ENCODE results near the gene OR1B1. TPM values are rescaled to one million over a fixed set of nuclear protein-coding genes. Genes with fewer than 3 reads are reported as not detected.
"Not testable (repeated sequence)": the region's sequence is repeated elsewhere in the genome, so short reads cannot be mapped to it uniquely, and the experiment has no call there.

Gene OR1B1
- not detected in 2 replicates for total RNA-seq (2014; rRNA removed; shearing (Covaris generic))

DNA sequence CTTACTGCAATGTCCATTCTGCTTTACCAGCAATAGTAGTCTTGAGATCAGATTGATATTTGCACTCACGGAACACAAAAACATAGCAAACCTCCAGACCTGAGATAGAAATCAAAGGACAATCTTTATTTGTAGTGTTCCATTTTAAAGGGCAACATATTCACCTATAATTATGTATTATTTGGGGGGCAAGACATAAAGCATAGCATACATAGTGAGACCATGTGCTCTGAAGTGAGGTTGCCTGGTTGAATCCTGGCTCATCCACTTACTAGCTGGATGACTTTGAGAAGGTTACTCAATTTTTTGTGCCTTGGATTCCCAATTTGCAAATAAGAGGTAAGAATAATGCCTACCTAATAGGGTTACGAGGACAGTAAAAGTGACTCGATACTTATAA is at the start of gene OR1B1:
TSS of gene OR1B1 (minus strand) at position 101 of the 400 bp plus-strand sequence.
- DNase-seq (ENCODE audit: low spot score), result no peak
- in situ Hi-C loops (cut with HindIII; ENCODE audit: low sequenced_read_pairs), result no loop called here

DNA sequence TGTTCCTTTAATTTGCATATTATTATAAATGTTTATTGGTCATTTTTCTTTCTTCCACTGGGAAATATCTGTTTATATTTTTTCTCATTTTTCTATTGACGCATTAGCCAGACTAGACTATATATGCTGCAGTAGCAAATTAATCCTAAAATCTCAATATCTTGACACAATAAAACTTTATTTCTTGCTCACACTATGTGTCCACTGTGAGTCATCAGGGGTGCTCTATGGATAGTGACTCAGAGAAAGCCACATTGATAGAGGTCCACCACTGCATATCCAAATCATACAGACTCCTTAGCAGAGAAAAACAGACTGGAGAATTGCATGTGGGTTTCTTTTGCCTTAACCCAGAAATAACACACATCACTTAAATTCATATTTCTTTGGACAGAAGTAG is 38.3 kb upstream of the OR1B1 start:
- no peak for DNase-seq (ENCODE audit: low spot score)
- in situ Hi-C loops (cut with HindIII; ENCODE audit: low sequenced_read_pairs), result no loop called here

DNA sequence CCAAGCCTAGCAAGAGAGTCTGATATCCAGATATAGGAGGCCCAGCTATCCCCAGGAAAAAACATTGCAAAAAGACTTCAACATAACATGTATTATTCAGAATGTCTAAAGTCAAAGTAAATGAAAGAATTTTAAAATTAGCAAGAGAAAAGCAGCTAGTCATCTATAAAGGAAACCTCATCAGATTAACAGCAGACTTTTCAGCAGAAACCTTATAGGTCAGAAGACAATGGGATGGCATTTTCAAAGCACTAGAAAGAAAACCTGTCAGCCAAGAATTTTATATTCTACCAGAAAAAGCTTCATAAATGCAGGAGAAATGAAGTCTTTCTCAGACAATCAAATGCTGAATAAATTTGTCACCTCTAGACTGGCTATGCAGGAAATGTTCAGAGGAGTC is 27.4 kb upstream of the OR1B1 start:
- in situ Hi-C loops (cut with HindIII; ENCODE audit: low sequenced_read_pairs), result no loop called here
- no peak for DNase-seq (ENCODE audit: low spot score)

DNA sequence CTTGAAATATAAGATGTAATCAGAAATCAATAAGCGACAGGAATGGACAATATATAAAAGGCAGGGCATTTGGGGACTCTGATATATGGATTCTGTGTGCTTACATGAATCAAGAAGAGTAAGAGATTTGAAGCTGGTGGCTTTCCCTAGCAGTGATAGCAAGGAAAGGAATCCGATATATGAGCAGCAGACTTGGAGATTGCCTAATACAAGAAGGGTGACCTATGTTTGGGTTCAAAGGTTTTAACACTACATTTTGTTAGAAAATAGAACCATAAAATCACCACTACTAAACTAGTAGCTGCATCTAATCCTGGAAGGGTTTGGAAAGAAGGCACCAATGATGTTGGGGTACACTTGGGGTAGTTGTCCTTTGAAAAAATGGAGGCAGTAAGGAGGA is 15.1 kb upstream of the OR1B1 start:
- no peak for DNase-seq (ENCODE audit: low spot score)
- in situ Hi-C loops (cut with HindIII; ENCODE audit: low sequenced_read_pairs), result no loop called here

DNA sequence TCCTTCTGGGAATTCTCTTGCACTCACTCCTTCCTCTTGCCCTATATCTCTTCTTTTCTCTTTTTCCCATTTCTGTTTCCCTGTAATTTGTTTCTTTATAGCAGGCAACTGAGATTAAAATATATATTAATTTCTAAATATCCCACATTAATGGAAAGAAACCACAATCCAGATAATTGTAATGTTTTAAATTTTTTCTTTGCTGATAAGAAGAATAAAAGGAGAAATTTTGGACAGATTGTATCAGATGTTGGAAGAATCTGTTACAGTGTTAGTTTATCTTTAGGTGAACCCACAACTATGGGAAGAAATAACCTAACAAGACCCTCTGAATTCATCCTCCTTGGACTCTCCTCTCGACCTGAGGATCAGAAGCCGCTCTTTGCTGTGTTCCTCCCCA is 4.0 kb upstream of the OR1B1 start, which contains the start of gene OR1L1:
TSS of gene OR1L1 (plus strand) at position 301 of the 400 bp plus-strand sequence. CDS start at position 301, 0 bp downstream.
- in situ Hi-C loops (cut with HindIII; ENCODE audit: low sequenced_read_pairs), result no loop called here
- no peak for DNase-seq (ENCODE audit: low spot score)

DNA sequence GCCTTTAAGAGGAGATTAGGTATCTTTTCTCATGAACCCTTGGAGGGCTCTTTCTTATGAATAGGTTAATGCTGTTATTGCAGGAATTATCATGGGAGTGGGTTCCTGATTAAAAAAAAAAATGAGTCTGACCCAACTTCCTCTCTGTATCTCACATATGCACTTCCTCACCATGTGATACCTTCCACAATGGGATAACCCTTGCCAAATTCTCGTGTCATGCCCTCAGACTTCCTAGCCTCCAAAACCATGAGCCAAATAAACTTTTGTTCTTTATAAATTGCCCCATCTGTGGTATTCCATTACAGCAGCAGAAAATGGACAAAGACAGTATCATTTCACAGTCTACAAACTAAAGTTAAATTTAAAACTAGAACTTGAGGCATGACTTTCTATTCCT is 1.0 kb downstream of the OR1B1 start:
- in situ Hi-C loops (cut with HindIII; ENCODE audit: low sequenced_read_pairs), result no loop called here
- no peak for DNase-seq (ENCODE audit: low spot score)

DNA sequence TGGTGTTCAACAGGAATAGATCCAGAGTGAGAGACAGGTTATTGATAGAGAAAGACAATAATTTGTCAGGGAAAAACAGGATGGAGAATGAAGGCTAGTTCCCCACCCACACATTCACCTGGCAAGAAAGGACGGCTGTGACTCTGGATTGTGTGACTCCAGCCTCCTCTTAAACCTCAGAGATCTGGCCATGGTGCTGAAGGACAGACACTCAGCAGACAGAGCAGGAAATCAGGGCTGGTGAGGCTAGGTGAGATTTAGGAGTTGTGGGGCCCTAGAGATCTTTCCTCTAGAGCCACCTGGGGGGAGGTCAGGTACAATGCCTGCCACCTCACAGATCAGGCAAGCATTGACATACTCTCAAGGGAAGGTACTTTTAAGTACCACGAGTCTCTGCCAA is 15.2 kb downstream of the OR1B1 start:
- in situ Hi-C loops (cut with HindIII; ENCODE audit: low sequenced_read_pairs), result no loop called here
- no peak for DNase-seq (ENCODE audit: low spot score)

DNA sequence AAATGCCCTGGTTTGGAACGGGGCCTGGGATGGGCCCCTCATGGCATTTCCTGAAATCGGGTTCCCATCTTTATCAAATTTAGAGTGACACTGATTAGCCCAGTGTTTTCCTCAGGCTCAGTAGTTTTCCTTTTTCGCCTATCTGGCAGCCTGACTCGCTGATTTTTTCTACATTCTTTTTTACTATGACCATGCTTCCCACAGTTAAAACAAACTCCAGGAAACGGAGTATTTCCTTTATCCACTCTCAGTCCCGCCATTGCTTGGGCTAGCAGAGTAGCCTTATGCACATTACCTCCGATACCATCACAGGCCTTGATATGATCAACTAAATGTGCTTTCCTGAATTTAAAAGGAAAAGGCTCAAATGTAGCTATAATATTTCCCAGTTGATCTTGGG is 37.4 kb downstream of the OR1B1 start:
- in situ Hi-C loops (cut with HindIII; ENCODE audit: low sequenced_read_pairs), result no loop called here
- no peak for DNase-seq (ENCODE audit: low spot score)

DNA sequence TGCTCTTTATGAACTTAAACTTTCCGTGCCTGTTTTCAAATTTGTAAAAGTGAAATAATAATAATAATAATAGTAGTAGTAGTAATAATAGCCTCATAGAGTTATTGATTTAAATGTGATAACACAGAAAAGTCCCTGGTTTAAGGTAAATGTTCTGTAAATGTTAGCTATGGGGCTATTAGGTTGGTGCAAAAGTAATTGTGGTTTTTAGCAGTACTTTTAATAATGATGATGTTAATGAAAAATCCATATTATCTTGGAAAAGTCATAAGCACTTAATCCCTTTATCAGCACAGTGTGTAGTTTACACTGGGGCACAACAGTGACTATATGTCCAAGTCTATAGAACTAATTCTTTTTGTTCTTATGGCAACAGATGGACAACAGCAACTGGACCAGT is 43.1 kb downstream of the OR1B1 start, which contains the start of gene OR1Q1:
TSS of gene OR1Q1 (plus strand) at position 377 of the 400 bp plus-strand sequence. CDS start at position 377, 0 bp downstream.
- in situ Hi-C loops (cut with HindIII; ENCODE audit: low sequenced_read_pairs), result no loop called here
- DNase-seq (ENCODE audit: low spot score), result no peak

DNA sequence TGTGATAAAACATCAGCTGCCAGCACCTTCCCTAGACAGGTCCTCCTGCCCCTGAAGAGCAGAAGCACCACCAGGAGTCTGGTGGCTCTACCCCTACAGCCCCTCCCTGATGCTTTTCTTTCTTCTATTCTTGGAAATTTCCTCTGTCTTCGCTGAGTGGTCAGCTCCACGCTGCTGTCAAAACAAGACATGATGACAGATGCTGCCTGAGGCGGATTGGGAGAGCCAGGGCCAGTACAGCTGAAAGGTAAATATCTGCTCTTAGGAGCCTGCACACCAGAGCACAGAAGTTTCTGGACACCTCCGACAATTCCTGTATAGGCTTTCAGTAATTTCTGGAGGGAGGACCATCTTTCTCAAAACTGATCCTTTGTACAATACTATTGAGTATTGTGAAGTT is 47.6 kb downstream of the OR1B1 start:
- DNase-seq (ENCODE audit: low spot score), result no peak
- in situ Hi-C loops (cut with HindIII; ENCODE audit: low sequenced_read_pairs), result no loop called here

DNA sequence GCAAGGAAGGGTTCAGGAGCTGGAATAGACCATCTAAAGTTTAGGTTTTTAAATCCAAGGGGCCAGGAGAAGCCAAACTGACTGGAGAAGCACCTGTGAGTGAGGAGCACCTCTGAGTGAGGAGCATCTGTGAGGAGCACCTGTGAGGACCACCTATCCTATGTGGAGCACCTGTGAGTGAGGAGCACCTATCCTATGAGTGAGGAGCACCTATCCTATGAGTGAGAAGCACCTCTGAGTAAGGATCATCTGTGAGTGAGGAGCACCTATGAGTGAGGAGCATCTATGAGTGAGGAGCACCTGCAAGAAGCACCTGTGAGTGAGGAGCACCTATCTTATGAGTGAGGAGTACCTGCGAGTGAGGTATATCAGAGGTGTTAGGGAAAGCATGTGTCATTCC is 50.8 kb downstream of the OR1B1 start:
- DNase-seq (ENCODE audit: low spot score), result no peak
- in situ Hi-C loops (cut with HindIII; ENCODE audit: low sequenced_read_pairs), result no loop called here

DNA sequence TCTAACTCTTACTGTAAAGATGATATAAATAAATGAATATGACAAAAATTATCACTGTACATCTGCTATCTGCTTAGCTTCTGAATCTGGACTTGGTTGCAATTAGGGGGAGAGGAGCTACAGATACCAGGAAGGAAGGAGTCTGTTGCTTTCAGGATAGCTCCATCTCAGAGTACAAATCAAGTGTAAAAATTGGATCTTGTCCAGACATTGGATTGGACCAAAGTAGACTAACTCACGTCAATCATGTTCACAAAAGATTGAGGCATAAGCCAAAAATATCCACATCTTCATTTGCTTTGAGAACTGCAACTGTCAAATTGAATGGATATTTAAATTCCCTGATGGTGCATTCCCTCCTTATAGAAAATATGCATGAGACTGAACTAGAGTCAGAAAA is 51.7 kb downstream of the OR1B1 start:
- DNase-seq (ENCODE audit: low spot score), result no peak
- in situ Hi-C loops (cut with HindIII; ENCODE audit: low sequenced_read_pairs), result no loop called here

DNA sequence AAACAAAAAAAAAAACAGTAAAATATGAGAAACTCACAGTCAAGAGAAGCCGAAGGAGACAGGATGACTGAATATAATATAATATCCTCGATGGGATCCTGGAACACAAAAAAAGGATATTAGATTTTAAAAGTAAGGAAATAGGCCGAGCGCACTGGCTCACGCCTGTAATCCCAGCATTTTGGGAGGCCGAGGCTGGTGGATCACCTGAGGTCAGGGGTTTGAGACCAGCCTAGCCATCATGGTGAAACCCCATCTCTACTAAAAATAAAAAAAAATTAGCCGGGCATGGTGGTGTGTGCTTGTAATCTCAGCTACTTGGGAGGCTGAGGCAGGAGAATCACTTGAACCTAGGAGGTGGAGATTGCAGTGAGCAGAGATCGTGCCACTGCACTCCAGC is 74.1 kb downstream of the OR1B1 start, which contains the start of gene OR1L8:
TSS of gene OR1L8 (minus strand) at position 101 of the 400 bp plus-strand sequence. CDS start 14,907 bp downstream, outside the sequence.
- DNase-seq (ENCODE audit: low spot score); in situ Hi-C loops (cut with HindIII; ENCODE audit: low sequenced_read_pairs): not testable (repeated sequence)

DNA sequence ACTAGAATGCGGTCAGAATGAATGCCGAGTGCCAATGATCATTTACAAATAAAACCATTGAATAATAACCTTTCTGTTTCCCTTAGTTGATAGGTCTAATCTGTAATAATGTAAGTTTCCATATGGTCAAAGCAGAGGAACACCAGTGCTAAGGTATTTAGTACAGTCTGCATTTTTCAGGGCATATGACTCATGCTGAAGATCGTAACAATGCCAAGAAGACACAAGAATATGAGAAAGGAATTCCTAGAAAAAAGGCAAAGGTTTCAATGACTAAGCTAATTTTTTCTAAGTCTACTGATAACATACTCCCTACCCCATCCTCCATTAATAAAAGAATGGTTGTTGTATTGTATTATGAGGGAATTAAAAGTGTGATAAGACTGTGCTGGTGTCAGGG is 77.1 kb downstream of the OR1B1 start:
- in situ Hi-C loops (cut with HindIII; ENCODE audit: low sequenced_read_pairs), result no loop called here
- no peak for DNase-seq (ENCODE audit: low spot score)

DNA sequence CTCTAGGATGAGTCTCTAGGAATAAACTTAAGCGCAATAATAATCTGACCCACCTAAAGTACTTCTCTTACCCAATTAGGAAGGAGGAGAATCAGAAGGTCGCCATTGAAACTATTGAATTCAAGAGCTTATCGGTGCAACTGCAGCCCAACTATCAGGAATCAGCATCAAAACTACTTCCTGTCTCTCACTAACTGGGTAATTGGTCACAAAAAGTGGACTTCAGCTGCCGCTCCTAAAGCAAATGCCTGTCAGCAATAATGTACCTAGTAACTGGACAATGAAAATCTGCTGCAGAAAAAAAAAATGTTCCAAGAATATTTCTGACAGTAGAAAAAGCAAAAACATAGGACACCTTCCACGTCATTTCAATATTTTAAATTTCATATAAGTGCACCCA is 77.6 kb downstream of the OR1B1 start:
- DNase-seq (ENCODE audit: low spot score), result no peak
- in situ Hi-C loops (cut with HindIII; ENCODE audit: low sequenced_read_pairs), result no loop called here

Other genes with a start within 250 kb of the OR1B1 start
- gene OR1J1, start 179.7 kb downstream of the OR1B1 start, total RNA-seq (2014; rRNA removed; shearing (Covaris generic)), result not detected in 2 replicates
- not detected in 2 replicates for gene OR1J2, start 146.8 kb downstream of the OR1B1 start, total RNA-seq (2014; rRNA removed; shearing (Covaris generic))
- gene OR1J4, start 138.5 kb downstream of the OR1B1 start, total RNA-seq (2014; rRNA removed; shearing (Covaris generic)), result not detected in 2 replicates
- gene OR1N1, start 130.3 kb downstream of the OR1B1 start, total RNA-seq (2014; rRNA removed; shearing (Covaris generic)), result not detected in 2 replicates
- not detected in 2 replicates for gene OR1N2, start 104.5 kb downstream of the OR1B1 start, total RNA-seq (2014; rRNA removed; shearing (Covaris generic))
- not detected in 2 replicates for gene OR1L8, start 74.2 kb downstream of the OR1B1 start, total RNA-seq (2014; rRNA removed; shearing (Covaris generic))
- not detected in 2 replicates for gene OR1Q1, start 42.9 kb downstream of the OR1B1 start, total RNA-seq (2014; rRNA removed; shearing (Covaris generic))
- gene OR1L1, start 4.1 kb upstream of the OR1B1 start, total RNA-seq (2014; rRNA removed; shearing (Covaris generic)), result not detected in 2 replicates
- not detected in 2 replicates for gene OR1L3, start 17.5 kb upstream of the OR1B1 start, total RNA-seq (2014; rRNA removed; shearing (Covaris generic))
- gene OR1L4, start 66.4 kb upstream of the OR1B1 start, total RNA-seq (2014; rRNA removed; shearing (Covaris generic)), result not detected in 2 replicates
- gene OR1L6, start 84.7 kb upstream of the OR1B1 start, total RNA-seq (2014; rRNA removed; shearing (Covaris generic)), result not detected in 2 replicates
- not detected in 2 replicates for gene OR5C1, start 131.3 kb upstream of the OR1B1 start, total RNA-seq (2014; rRNA removed; shearing (Covaris generic))
- gene OR1K1, start 142.5 kb upstream of the OR1B1 start, total RNA-seq (2014; rRNA removed; shearing (Covaris generic)), result not detected in 2 replicates
- 26.6 and 27.0 TPM in 2 replicates for gene PDCL, start 171.0 kb upstream of the OR1B1 start, total RNA-seq (2014; rRNA removed; shearing (Covaris generic))
- 29.2 and 48.5 TPM in 2 replicates for gene RC3H2, start 247.7 kb upstream of the OR1B1 start, total RNA-seq (2014; rRNA removed; shearing (Covaris generic))